Stimulated activated CD4-positive, alpha-beta T cell treated with anti-CD3 and anti-CD28 coated beads, Interleukin-1b, Interleukin-23, amount 100 ng/mL, for 1 hour (primary cell): ENCODE results near the gene FADD.

Source experiments
- DNase-seq, 2 donors: peaks; one replicate each; pipeline ENCODE4 v3.0.0-alpha.2; 2020; ENCODE audit warnings: low read depth in 2 of 2

Gene FADD

GRCh38 chr11:70233511-70233934, 30.4 kb downstream of the FADD start:
- no peak for DNase-seq

GRCh38 chr11:70233962-70234361, 30.9 kb downstream of the FADD start:
- DNase-seq = no peak

DNA sequence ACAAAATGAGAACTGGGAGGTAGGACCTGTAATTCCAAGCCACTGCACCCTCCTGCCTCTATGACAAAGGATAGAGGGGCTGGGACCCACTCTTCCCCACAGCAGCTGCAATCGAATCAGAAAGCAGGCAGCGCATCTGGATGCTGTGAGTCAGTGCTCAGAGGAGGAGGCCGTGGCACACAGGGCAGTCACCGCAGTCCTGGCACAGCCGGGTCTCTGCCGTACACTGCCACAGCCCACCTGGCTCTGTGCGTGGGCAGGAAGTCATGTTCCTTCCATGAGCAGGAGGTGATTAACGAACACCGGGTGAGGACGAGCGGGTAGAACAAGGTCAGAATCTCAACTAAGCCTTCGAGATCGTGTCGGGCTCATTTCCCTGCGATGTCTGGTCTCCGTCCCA, 37.2 kb downstream of the FADD start:
- DNase-seq = no peak

DNA sequence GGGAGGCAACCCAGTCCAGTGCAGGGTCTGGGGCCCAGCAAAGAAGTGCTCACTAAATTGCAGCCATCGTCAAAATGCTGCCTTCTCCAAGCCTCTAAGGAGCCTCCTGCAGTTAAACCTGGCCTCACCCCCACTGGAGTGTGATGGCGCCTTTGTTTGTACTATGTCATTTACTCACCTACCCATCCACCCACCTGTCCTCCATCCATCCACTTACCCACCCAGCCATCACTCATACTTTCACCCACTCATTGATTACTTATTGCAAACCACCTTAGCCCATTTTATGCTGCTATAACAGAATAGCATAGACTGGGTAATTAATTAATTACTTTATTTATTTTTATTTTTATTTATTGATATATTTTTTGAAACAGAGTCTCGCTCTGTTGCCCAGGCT, 38.6 kb downstream of the FADD start:
- no peak for DNase-seq

- DNase-seq = no peak
Observed at GRCh38 chr11:70242885-70243284, 39.8 kb downstream of the FADD start.

DNA sequence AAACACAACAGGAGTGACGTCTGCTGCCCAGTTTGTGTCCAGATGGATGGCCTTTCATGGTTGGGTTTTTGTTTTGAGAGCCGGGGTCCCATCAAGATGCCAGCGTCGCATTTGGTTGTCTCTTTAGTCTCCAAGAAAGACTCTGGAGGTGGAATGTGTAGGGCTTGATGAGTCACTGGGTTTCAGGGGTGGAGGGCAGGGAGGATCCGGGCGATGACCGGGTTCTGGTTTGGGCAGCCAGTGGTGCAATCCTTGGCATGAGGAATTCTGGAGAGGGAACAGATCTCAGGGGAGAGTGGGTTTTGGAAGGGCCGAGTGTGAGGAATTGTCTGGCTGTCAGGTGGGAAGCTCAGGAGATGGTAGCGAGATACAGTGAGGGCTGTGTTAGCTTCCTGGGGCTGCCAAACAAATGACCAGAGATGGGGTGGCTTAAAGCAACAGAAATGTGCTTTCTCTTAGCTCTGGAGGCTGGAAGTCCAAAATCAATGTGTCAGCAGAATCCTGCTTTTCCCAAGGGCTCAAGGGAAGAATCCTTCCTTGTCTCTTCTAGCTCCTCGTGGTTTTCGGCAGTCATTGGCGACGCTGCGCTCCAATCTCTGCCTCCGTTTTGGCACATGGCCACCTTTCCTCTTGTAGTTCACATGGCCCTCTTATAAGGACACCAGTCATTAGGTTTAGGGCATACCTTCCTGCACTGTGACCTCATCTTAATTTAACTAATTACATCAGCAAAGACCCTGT, 41.0 kb downstream of the FADD start:
- DNase-seq = no peak

DNA sequence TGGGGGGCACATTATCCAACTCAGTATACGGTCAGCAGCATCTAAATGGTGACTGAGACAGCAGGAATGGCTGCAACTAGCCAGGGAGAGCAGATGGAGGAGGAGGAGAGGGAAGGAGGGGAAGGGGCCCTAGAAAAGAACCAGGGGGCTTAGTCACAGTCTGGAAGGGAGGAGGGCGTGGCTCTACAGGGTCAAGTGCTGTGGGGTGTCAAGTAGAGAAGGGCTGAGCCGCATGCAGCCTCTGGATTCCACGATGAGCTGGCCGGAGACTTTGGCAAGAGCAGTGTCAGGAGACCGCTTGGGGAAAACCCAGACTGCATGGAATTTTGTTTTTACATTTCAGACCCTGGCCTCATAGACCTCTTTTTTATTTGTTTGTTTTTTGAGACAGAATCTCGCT, 41.6 kb downstream of the FADD start:
- DNase-seq = no peak

GRCh38 chr11:70246196-70246595, 43.1 kb downstream of the FADD start:
- no peak for DNase-seq

DNA sequence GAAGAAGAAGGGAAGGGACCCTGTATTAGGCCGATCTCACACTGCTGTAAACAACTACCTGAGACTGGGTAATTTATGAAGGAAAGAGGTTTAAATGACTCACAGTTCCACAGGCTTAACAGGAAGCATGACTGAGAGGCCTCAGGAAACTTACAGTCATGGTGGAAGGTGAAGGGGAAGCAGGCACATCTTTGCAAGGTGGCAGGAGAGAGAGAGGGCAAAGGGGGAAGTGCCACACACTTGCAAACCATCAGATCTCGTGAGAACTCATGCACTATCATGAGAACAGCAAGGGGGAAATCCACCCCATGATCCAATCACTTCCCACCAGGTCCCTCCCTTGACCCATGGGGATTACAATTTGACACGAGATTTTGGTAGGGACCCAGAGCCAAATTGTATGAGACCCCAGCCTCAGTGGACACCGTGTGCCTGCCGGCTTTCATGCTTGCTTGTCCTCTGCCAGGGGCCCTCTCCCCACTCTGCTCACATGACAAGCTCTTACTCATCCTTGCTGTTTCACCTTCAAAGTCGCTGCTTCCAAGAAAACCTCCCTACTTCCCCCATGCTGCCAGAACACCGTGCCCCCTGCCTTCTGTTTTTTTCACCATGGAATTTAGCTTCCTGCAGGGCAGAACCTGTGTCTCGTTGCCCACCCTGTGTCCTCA, 44.1 kb downstream of the FADD start:
- no peak for DNase-seq

GRCh38 chr11:70247710-70248072, 44.6 kb downstream of the FADD start:
- DNase-seq = no peak

- DNase-seq = no peak
Observed at GRCh38 chr11:70250876-70251658, 48.0 kb downstream of the FADD start.

- no peak for DNase-seq
Observed at GRCh38 chr11:70251659-70252321, 48.7 kb downstream of the FADD start.

GRCh38 chr11:70252844-70253243, 49.7 kb downstream of the FADD start:
- DNase-seq = no peak

DNA sequence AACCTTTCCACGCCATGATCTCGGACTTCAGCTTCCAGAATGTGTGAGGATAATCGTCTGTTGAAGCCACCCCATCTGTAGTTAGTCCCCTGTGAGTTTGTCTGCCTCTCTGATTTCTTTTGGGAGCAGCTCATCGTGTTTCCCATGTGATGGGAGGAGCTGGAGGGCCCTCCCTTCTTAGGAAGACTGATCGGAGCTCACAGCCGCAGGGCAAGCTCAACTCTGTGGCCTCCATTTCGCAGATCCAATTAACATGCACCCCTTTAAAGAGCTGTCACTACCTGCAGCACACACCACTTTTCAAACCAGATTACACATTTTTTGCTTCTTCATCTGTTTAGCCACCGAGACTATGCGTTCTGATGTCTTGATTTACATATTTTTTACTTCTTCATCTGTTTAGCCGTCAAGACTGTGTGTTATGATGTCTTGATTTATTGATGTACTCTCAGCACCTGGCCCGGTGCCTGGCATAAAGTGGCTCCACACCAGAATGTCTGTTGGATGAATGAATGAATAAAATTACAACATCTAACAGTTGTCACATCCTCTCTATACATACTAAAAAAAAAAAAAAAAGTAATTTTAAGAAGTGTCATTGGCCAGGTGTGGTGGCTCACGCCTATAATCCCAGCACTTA, 52.5 kb downstream of the FADD start:
- no peak for DNase-seq
